H9 (cell line): ENCODE measurements around the gene CYB5A. TPM values are rescaled to one million over a fixed set of nuclear protein-coding genes. Genes with fewer than 3 reads are reported as not detected.

Source experiments
- DNase-seq: peaks from one replicate; pipeline ENCODE4 v3.0.0-alpha.2; 2017
- H2AFZ ChIP-seq: one replicate; pipeline ENCODE4 v1.6.1; 2013; ENCODE audit warnings: mild to moderate bottlenecking, low read length, control low read depth, moderate library complexity
- H2AK5ac ChIP-seq: 2 replicates; pipeline ENCODE4 v1.6.1; 2013; ENCODE audit warnings: low read length, control low read depth, mixed read lengths; ENCODE audit not compliant: insufficient read length
- H2BK120ac ChIP-seq: one replicate; pipeline ENCODE4 v1.6.1; 2013; ENCODE audit warnings: low read depth, mild to moderate bottlenecking, low read length, control low read depth, inconsistent platforms; ENCODE audit not compliant: poor library complexity, severe bottlenecking
- H2BK12ac ChIP-seq: 2 replicates; pipeline ENCODE4 v1.6.1; 2013; ENCODE audit warnings: low read length, control low read depth, mixed read lengths, low read depth; ENCODE audit not compliant: insufficient read length
- H2BK15ac ChIP-seq: 2 replicates; pipeline ENCODE4 v1.6.1; 2013; ENCODE audit warnings: low read depth, low read length, control low read depth
- H2BK20ac ChIP-seq: one replicate; pipeline ENCODE4 v1.6.1; 2013; ENCODE audit warnings: low read depth, mild to moderate bottlenecking, low read length, control low read depth, inconsistent platforms; ENCODE audit not compliant: poor library complexity, severe bottlenecking
- H2BK5ac ChIP-seq: 2 replicates; pipeline ENCODE4 v1.6.1; 2013; ENCODE audit warnings: low read length, control low read depth, mixed read lengths; ENCODE audit not compliant: insufficient read length
- H3K14ac ChIP-seq: 2 replicates; pipeline ENCODE4 v1.6.1; 2013; ENCODE audit warnings: low read length, control low read depth; ENCODE audit not compliant: insufficient read depth
- H3K18ac ChIP-seq: 2 replicates; pipeline ENCODE4 v1.6.1; 2013; ENCODE audit warnings: low read depth, mild to moderate bottlenecking, mixed read lengths, low read length, control low read depth; ENCODE audit not compliant: insufficient read length
- H3K23ac ChIP-seq: 2 replicates; pipeline ENCODE4 v1.6.1; 2013; ENCODE audit warnings: low read length, control low read depth, mixed read lengths, low read depth; ENCODE audit not compliant: insufficient read length
- H3K23me2 ChIP-seq: 2 replicates; pipeline ENCODE4 v1.6.1; 2013; ENCODE audit warnings: low read depth, mild to moderate bottlenecking, mixed read lengths, low read length, control low read depth; ENCODE audit not compliant: insufficient read length, poor library complexity, severe bottlenecking
- H3K27ac ChIP-seq: 2 replicates; pipeline ENCODE4 v1.5.1; 2013; ENCODE audit warnings: low read length, control low read depth, mixed read lengths, low read depth; ENCODE audit not compliant: insufficient read length
- H3K27me3 ChIP-seq: 2 replicates; pipeline ENCODE4 v1.6.1; 2013; ENCODE audit warnings: low read length, control low read depth, inconsistent platforms; ENCODE audit not compliant: insufficient read depth
- H3K4ac ChIP-seq: 2 replicates; pipeline ENCODE4 v1.6.1; 2013; ENCODE audit warnings: low read depth, mild to moderate bottlenecking, control low read depth, inconsistent platforms, low read length, moderate library complexity
- H3K4me1 ChIP-seq: 2 replicates; pipeline ENCODE4 v1.6.1; 2013; ENCODE audit warnings: low read length, control low read depth, inconsistent platforms; ENCODE audit not compliant: insufficient read depth
- H3K4me2 ChIP-seq: 2 replicates; pipeline ENCODE4 v1.6.1; 2013; ENCODE audit warnings: low read length, control low read depth, mixed read lengths; ENCODE audit not compliant: insufficient read length, insufficient read depth
- H3K56ac ChIP-seq: 2 replicates; pipeline ENCODE4 v1.6.1; 2013; ENCODE audit warnings: low read depth, mild to moderate bottlenecking, mixed read lengths, low read length, control low read depth; ENCODE audit not compliant: insufficient read length
- H3K79me1 ChIP-seq: 2 replicates; pipeline ENCODE4 v1.6.1; 2013; ENCODE audit warnings: low read depth, mild to moderate bottlenecking, moderate library complexity, low read length, control low read depth, inconsistent platforms; ENCODE audit not compliant: insufficient read depth, poor library complexity, severe bottlenecking
- H3K79me2 ChIP-seq: 2 replicates; pipeline ENCODE4 v1.6.1; 2013; ENCODE audit warnings: low read length, control low read depth, inconsistent platforms; ENCODE audit not compliant: insufficient read depth
- H3K9ac ChIP-seq: 2 replicates; pipeline ENCODE4 v1.6.1; 2013; ENCODE audit warnings: low read length, control low read depth, mixed read lengths; ENCODE audit not compliant: insufficient read length; ENCODE audit errors: extremely low read depth
- H3K9me3 ChIP-seq: one replicate; pipeline ENCODE4 v1.6.1; 2013; ENCODE audit warnings: low read depth, low read length, inconsistent platforms; ENCODE audit not compliant: control insufficient read depth
- H3T11ph ChIP-seq: one replicate; pipeline ENCODE4 v1.6.1; 2013; ENCODE audit warnings: mild to moderate bottlenecking, low read length, control low read depth, inconsistent platforms
- H4K20me1 ChIP-seq: one replicate; pipeline ENCODE4 v1.6.1; 2013; ENCODE audit not compliant: control insufficient read depth, insufficient read length, insufficient read depth
- H4K5ac ChIP-seq: 2 replicates; pipeline ENCODE4 v1.6.1; 2013; ENCODE audit warnings: low read depth, mild to moderate bottlenecking, mixed read lengths, low read length, control low read depth; ENCODE audit not compliant: insufficient read length
- H4K8ac ChIP-seq: replicated peaks from 2 replicates; pipeline ENCODE4 v1.6.1; 2013; ENCODE audit warnings: low read length, control low read depth, mixed read lengths, low read depth; ENCODE audit not compliant: insufficient read length
- H4K91ac ChIP-seq: 2 replicates; pipeline ENCODE4 v1.6.1; 2013; ENCODE audit warnings: low read depth, mild to moderate bottlenecking, moderate library complexity, mixed read lengths, low read length, control low read depth; ENCODE audit not compliant: insufficient read length
- H3K27ac Mint-ChIP-seq, 3 experiments: 2 replicates in 2 of 3; 3 replicates in 1 of 3; pipeline ENCODE4 v1.8.0; 2020 to 2021; ENCODE audit warnings: mixed read lengths in 3 of 3, mild to moderate bottlenecking in 1 of 3, moderate library complexity in 1 of 3
- H3K27me3 Mint-ChIP-seq: 2 replicates; pipeline ENCODE4 v1.8.0; 2021; ENCODE audit warnings: low read depth, mild to moderate bottlenecking, moderate library complexity, mixed read lengths
- H3K36me3 Mint-ChIP-seq, 3 experiments: 2 replicates in 2 of 3; 3 replicates in 1 of 3; pipeline ENCODE4 v1.8.0; 2020 to 2021; ENCODE audit warnings: low read depth in 3 of 3, mixed read lengths in 3 of 3; ENCODE audit not compliant: insufficient read depth in 1 of 3
- H3K4me1 Mint-ChIP-seq, 2 experiments: 2 replicates each; pipeline ENCODE4 v1.8.0; 2020; ENCODE audit warnings: mixed read lengths in 2 of 2
- H3K4me3 Mint-ChIP-seq, 2 experiments: 2 replicates in 1 of 2; 3 replicates in 1 of 2; pipeline ENCODE4 v1.8.0; 2020 to 2021; ENCODE audit warnings: mild to moderate bottlenecking in 2 of 2, mixed read lengths in 2 of 2, moderate library complexity in 1 of 2
- H3K9me3 Mint-ChIP-seq, 2 experiments: 2 replicates in 1 of 2; 3 replicates in 1 of 2; pipeline ENCODE4 v1.8.0; 2020; ENCODE audit warnings: mild to moderate bottlenecking in 2 of 2, mixed read lengths in 2 of 2, moderate library complexity in 1 of 2
- WGBS: extraction: QIAGEN DNeasy Blood & Tissue Kit; methylation state at CpG from one replicate; pipeline ENCODE4 v1.1.7; 2013; ENCODE audit warnings: missing lambda C conversion rate, low lambda C conversion rate, mixed read lengths; ENCODE audit not compliant: insufficient read length; ENCODE audit errors: extremely low coverage; 5-methylcytosine and 5-hydroxymethylcytosine counted together
- total RNA-seq: library from RNA; stranded (reverse); gene quantifications from 2 replicates; pipeline ENCODE4 v1.2.1, GENCODE V29; 2021
- TF ChIP-seq, protein P1 (sequence below): fragments of 200-600 bp; sonication (generic); conservative IDR thresholded peaks from 3 replicates; pipeline ENCODE4 v1.8.0; 2021; ENCODE audit warnings: antibody characterized with exemption, mild to moderate bottlenecking

CYB5A gene
- total RNA-seq, 1 experiment from 2014 or later, result 93.2 TPM

DNA sequence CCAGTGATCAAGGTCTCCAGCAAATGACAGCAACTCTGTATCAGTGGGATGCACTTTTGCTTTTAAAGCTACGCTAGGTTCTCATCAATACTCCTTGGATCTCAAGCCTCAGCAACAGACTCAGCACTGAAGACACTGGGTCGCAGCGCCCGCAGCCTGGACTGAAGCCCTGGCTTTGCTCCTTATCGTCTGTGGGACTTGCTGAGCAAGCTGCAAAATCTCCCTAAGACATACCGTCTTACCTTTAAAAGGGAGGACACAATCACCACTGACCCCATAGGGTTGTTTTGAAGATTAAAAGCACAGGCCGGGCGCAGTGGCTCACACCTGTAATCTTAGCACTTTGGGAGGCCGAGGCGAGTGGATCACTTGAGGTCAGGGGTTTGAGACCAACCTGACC is 8.1 kb downstream of the CYB5A start:
- Histone ChIP-seq H3T11ph (no peak overlapping the region), H3K18ac (no peak overlapping the region), H3K27me3 (no peaks in the 10 kb centered on the region), H4K91ac (no peak overlapping the region), H4K5ac (no peak overlapping the region), H3K4me2 (peak overlapping the region; percentile 45), H3K9me3 (no peaks in the 10 kb centered on the region), H3K79me2 (peaks cover 17% of the 10 kb centered on the region; the same call in 1 of the 2 replicates), H2BK5ac (no peak overlapping the region), H2BK12ac (no peak overlapping the region), H3K4me1 (peaks cover 40% of the 10 kb centered on the region), H3K23me2 (no peaks in the 10 kb centered on the region), H4K20me1 (no peaks in the 10 kb centered on the region), H2AFZ (no peak overlapping the region), H3K27ac (peak overlapping the region; percentile 84), H2BK20ac (no peak overlapping the region), H3K4ac (no peak overlapping the region), H3K23ac (no peak overlapping the region), H2BK15ac (no peak overlapping the region), H3K14ac (no peak overlapping the region), H3K56ac (no peak overlapping the region), H2BK120ac (no peak overlapping the region), H2AK5ac (no peak overlapping the region), H3K9ac (no peak overlapping the region), H4K8ac (no peak overlapping the region), H3K79me1 (peaks cover 3% of the 10 kb centered on the region)
- no peaks in the 10 kb centered on the region for H3K9me3 Mint-ChIP-seq
- no peak overlapping the region; a peak in 1 of 5 replicates for H3K4me3 Mint-ChIP-seq
- DNase-seq, result no peak
- TF ChIP-seq, protein P1, sequence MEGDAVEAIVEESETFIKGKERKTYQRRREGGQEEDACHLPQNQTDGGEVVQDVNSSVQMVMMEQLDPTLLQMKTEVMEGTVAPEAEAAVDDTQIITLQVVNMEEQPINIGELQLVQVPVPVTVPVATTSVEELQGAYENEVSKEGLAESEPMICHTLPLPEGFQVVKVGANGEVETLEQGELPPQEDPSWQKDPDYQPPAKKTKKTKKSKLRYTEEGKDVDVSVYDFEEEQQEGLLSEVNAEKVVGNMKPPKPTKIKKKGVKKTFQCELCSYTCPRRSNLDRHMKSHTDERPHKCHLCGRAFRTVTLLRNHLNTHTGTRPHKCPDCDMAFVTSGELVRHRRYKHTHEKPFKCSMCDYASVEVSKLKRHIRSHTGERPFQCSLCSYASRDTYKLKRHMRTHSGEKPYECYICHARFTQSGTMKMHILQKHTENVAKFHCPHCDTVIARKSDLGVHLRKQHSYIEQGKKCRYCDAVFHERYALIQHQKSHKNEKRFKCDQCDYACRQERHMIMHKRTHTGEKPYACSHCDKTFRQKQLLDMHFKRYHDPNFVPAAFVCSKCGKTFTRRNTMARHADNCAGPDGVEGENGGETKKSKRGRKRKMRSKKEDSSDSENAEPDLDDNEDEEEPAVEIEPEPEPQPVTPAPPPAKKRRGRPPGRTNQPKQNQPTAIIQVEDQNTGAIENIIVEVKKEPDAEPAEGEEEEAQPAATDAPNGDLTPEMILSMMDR, result no peak
- no CpG with 5 or more reads among the region's 10 CpGs for WGBS
- H3K4me1 Mint-ChIP-seq, result peaks cover 64 to 67% of the 10 kb centered on the region in 2 experiments
- H3K27me3 Mint-ChIP-seq, result no peaks in the 10 kb centered on the region
- H3K27ac Mint-ChIP-seq, result peak overlapping the region; percentile 72 to 94 (median 94); a peak in 4 of 7 replicates
- peaks cover 0 to 7% (median 5%) of the 10 kb centered on the region in 3 experiments; a peak in 2 of 7 replicates for H3K36me3 Mint-ChIP-seq
